Body of pancreas (tissue), 4 donors: ENCODE data around the gene CLSTN2.

Experiments used
- CTCF ChIP-seq, 7 experiments: fragments of 450-650 bp in 4 of 7; fragments of 200-600 bp in 3 of 7; sonication (generic) in 3 of 7; IDR thresholded peaks; one replicate each; pipeline ENCODE4 v1.5.1; 2016 to 2019; ENCODE audit warnings: antibody characterized with exemption in 7 of 7
- POLR2A ChIP-seq, 3 donors: fragments of 450-650 bp; IDR thresholded peaks; one replicate each; pipeline ENCODE4 v1.6.1; 2016; ENCODE audit warnings: antibody characterized with exemption in 3 of 3, mild to moderate bottlenecking in 2 of 3

- no peak for TF ChIP-seq CTCF (IDR thresholded peaks at IDR 0.05)
- TF ChIP-seq POLR2A (IDR thresholded peaks at IDR 0.05) = no peak
Observed at GRCh38 chr3:140493271-140493670, 558.3 kb downstream of the CLSTN2 start.
